ENCODE results near the gene DYRK1A. TPM values are rescaled to one million over a fixed set of nuclear protein-coding genes. Genes with fewer than 3 reads are reported as not detected.

The DYRK1A gene
- total RNA-seq, 2 experiments from 2014 or later: 58.4 to 65.1 TPM

GRCh38 chr21:37381883-37382585, 15.5 kb downstream of the DYRK1A start:
- no peak overlapping the region for H2AFZ ChIP-seq (ENCODE audit: low read length)
- H4K20me1 ChIP-seq (ENCODE audit: insufficient read depth, low read length): peaks cover 79% of the 10 kb centered on the region
- no peak for DNase-seq (ENCODE audit: low spot score)
- H3K36me3 ChIP-seq (ENCODE audit: insufficient read depth, low read length): peaks cover 26% of the 10 kb centered on the region
- ChIA-PET POLR2A (interaction anchor here (0.8 to 2.3 kb wide), 7 partner anchors 8 to 40 kb away, joined by 3 to 17 read pairs (median 5); no protein-coding TSS in a partner anchor), CTCF (ENCODE audit: unreplicated experiment) (no interaction called here)
- TF ChIP-seq EZH2phosphoT487 (IDR thresholded peaks at IDR 0.05; ENCODE audit: borderline replicate concordance, low read depth, low read length): no peak
- TF ChIP-seq, protein P1, sequence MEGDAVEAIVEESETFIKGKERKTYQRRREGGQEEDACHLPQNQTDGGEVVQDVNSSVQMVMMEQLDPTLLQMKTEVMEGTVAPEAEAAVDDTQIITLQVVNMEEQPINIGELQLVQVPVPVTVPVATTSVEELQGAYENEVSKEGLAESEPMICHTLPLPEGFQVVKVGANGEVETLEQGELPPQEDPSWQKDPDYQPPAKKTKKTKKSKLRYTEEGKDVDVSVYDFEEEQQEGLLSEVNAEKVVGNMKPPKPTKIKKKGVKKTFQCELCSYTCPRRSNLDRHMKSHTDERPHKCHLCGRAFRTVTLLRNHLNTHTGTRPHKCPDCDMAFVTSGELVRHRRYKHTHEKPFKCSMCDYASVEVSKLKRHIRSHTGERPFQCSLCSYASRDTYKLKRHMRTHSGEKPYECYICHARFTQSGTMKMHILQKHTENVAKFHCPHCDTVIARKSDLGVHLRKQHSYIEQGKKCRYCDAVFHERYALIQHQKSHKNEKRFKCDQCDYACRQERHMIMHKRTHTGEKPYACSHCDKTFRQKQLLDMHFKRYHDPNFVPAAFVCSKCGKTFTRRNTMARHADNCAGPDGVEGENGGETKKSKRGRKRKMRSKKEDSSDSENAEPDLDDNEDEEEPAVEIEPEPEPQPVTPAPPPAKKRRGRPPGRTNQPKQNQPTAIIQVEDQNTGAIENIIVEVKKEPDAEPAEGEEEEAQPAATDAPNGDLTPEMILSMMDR (conservative IDR thresholded peaks at IDR 0.05; ENCODE audit: low read length): no peak
- H3K4me1 ChIP-seq (ENCODE audit: insufficient read depth, low read length, poor library complexity, severe bottlenecking): peaks cover 36% of the 10 kb centered on the region
- H3K9me3 ChIP-seq (ENCODE audit: low read length): no peaks in the 10 kb centered on the region
- no peak overlapping the region for H3K27ac ChIP-seq (ENCODE audit: low read depth, low read length, poor library complexity, severe bottlenecking)
- BruUV-seq (replicated peaks): no TSS peak
- intact Hi-C loops (cut with micrococcal nuclease; ENCODE audit: unreplicated experiment): no loop called here
- no peak overlapping the region for H3K4me3 ChIP-seq (ENCODE audit: low read depth, low read length, poor library complexity, severe bottlenecking)
- H3K9me2 ChIP-seq (ENCODE audit: insufficient read depth, low read length): no peaks in the 10 kb centered on the region
- peaks cover 100% of the 10 kb centered on the region for H3K79me2 ChIP-seq (ENCODE audit: insufficient read depth, low read depth, low read length)
- no peak overlapping the region for H3K4me2 ChIP-seq (ENCODE audit: low read length)

GRCh38 chr21:37383086-37383485, 16.5 kb downstream of the DYRK1A start:
- Histone ChIP-seq H3K27ac (ENCODE audit: low read depth, low read length, poor library complexity, severe bottlenecking) (no peak overlapping the region), H3K9me3 (ENCODE audit: low read length) (no peaks in the 10 kb centered on the region), H3K36me3 (ENCODE audit: insufficient read depth, low read length) (peaks cover 29% of the 10 kb centered on the region), H3K4me1 (ENCODE audit: insufficient read depth, low read length, poor library complexity, severe bottlenecking) (peaks cover 36% of the 10 kb centered on the region), H3K79me2 (ENCODE audit: insufficient read depth, low read depth, low read length) (peaks cover 100% of the 10 kb centered on the region), H2AFZ (ENCODE audit: low read length) (no peak overlapping the region), H3K4me3 (ENCODE audit: low read depth, low read length, poor library complexity, severe bottlenecking) (no peak overlapping the region), H3K9me2 (ENCODE audit: insufficient read depth, low read length) (no peaks in the 10 kb centered on the region), H3K4me2 (ENCODE audit: low read length) (peak overlapping the region; percentile 12; the same call in 1 of the 2 replicates), H4K20me1 (ENCODE audit: insufficient read depth, low read length) (peaks cover 87% of the 10 kb centered on the region)
- intact Hi-C loops (cut with micrococcal nuclease; ENCODE audit: unreplicated experiment): no loop called here
- ChIA-PET POLR2A (interaction anchor here (0.7 to 2.3 kb wide), 2 partner anchors 9 to 13 kb away, joined by 3 to 17 read pairs; no protein-coding TSS in a partner anchor), CTCF (ENCODE audit: unreplicated experiment) (no interaction called here)
- BruUV-seq (replicated peaks): no TSS peak
- TF ChIP-seq, protein P1 (conservative IDR thresholded peaks at IDR 0.05; ENCODE audit: low read length): no peak
- no peak for TF ChIP-seq EZH2phosphoT487 (IDR thresholded peaks at IDR 0.05; ENCODE audit: borderline replicate concordance, low read depth, low read length)
- peak; percentile 10 for DNase-seq (ENCODE audit: low spot score)

DNA sequence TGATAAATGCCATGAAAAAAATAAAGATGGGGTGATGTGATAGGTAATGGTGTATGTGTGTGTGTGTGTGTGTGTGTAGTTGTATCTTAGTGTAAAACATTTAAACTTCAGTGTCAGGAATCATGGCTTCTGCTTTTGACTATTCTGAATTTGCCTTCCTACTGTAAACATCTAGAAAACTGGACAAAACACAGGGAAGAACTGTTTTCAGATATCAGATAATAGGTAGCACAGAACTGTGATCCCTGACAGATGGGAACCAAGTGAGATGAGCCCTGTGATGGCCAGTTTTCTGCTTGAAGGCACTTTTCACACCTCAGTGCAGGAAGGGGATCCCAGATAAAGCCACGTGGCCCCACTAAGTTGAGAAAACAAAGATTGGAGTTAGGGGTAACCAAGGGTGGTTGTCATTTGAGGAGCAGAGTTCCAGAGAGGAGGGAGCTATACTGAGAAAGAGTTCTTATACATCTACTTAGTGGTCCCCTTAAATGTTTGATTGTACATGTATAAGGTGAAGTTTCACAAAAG, 17.3 kb downstream of the DYRK1A start:
- peaks cover 29% of the 10 kb centered on the region for H3K36me3 ChIP-seq (ENCODE audit: insufficient read depth, low read length)
- intact Hi-C loops (cut with micrococcal nuclease; ENCODE audit: unreplicated experiment): no loop called here
- no peak overlapping the region for H3K27ac ChIP-seq (ENCODE audit: low read depth, low read length, poor library complexity, severe bottlenecking)
- peaks cover 80% of the 10 kb centered on the region for H4K20me1 ChIP-seq (ENCODE audit: insufficient read depth, low read length)
- ChIA-PET CTCF (ENCODE audit: unreplicated experiment) (no interaction called here), POLR2A (interaction anchor here (0.7 to 2.3 kb wide), 3 partner anchors 10 to 51 kb away, joined by 3 to 17 read pairs (median 3); no protein-coding TSS in a partner anchor)
- no TSS peak for BruUV-seq (replicated peaks)
- H3K4me3 ChIP-seq (ENCODE audit: low read depth, low read length, poor library complexity, severe bottlenecking): no peak overlapping the region
- no peak for DNase-seq (ENCODE audit: low spot score)
- TF ChIP-seq EZH2phosphoT487 (IDR thresholded peaks at IDR 0.05; ENCODE audit: borderline replicate concordance, low read depth, low read length): no peak
- TF ChIP-seq, protein P1 (conservative IDR thresholded peaks at IDR 0.05; ENCODE audit: low read length): no peak
- H2AFZ ChIP-seq (ENCODE audit: low read length): no peak overlapping the region
- no peak overlapping the region for H3K4me2 ChIP-seq (ENCODE audit: low read length)
- no peaks in the 10 kb centered on the region for H3K9me3 ChIP-seq (ENCODE audit: low read length)
- H3K4me1 ChIP-seq (ENCODE audit: insufficient read depth, low read length, poor library complexity, severe bottlenecking): peaks cover 32% of the 10 kb centered on the region
- peaks cover 100% of the 10 kb centered on the region for H3K79me2 ChIP-seq (ENCODE audit: insufficient read depth, low read depth, low read length)
- no peaks in the 10 kb centered on the region for H3K9me2 ChIP-seq (ENCODE audit: insufficient read depth, low read length)
